HS-5 (cell line): ENCODE data around the gene LRRN4.
A peak's percentile ranks its signal among the peaks of the same experiment; 100 is the strongest.

Source experiments
- DNase-seq: peaks from one replicate; pipeline ENCODE4 v3.0.0-alpha.2; 2012; ENCODE audit warnings: low read depth

The LRRN4 gene

GRCh38 chr20:6030453-6031080 lies 23.3 kb downstream of the LRRN4 start:
- no peak for DNase-seq

GRCh38 chr20:6029538-6029937 lies 24.3 kb downstream of the LRRN4 start:
- DNase-seq: no peak

GRCh38 chr20:6028818-6029217 lies 25.0 kb downstream of the LRRN4 start:
- DNase-seq: no peak

- no peak for DNase-seq
These were observed 27.8 kb downstream of the LRRN4 start for GRCh38 chr20:6026051-6026450.

DNA sequence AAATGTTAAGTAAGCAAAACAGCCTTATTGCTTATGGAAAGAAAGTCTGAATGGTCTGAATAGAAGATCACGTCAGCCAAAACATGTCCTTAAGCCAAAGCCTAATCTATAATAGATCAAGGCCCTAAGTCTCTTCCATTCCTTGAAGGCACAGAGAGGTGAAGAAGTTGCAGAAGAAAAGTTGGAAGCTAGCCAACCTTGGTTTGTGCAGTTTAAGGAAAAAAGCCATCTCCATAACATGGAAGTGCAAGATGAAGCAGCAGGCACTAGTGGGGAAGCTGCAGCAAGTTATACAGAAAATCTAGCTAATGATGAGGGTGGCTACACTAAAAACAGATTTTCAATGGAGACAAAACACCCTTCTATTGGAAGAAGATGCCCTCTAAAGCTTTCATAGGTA lies 29.1 kb downstream of the LRRN4 start:
- no peak for DNase-seq

DNA sequence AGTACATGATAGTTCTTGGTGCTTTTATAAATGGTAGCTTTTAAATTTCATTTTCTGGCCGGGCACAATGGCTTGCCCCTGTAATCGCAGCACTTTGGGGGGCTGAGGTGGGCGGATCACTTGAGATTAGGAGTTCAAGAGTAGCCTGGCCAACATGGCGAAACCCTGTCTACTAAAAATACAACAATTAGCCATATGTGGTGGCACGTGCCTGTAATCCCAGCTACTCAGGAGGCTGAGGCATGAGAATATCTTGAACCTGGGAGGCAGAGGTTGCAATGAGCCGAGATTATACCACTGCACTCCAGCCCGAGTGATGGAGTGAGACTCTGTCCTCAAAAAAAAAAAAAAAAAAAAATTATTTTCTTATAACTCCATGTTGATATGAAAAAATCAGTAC lies 36.0 kb downstream of the LRRN4 start:
- DNase-seq: no peak

DNA sequence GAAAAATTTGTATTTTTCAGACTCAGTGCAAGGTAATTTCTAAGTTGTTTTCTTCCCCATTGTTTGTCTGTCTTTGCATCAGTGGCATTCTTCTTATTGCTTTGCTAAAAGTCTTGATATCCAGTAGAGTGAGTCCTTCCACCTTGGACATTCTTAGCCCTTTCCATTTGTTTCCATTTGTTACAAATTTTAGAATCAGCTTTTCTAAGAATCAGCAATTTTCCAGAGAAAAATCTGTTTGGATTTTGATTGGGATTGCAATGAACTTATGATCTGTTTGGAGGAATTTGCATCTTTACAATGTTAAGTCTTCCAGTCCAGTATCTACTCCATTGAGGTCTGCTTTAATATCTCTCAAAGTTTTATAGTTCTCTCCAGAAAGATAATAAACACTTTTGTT lies 36.4 kb downstream of the LRRN4 start:
- no peak for DNase-seq

- DNase-seq: no peak
These were observed 38.9 kb downstream of the LRRN4 start for GRCh38 chr20:6014957-6015356.

GRCh38 chr20:6014017-6014416 lies 39.8 kb downstream of the LRRN4 start:
- no peak for DNase-seq

DNA sequence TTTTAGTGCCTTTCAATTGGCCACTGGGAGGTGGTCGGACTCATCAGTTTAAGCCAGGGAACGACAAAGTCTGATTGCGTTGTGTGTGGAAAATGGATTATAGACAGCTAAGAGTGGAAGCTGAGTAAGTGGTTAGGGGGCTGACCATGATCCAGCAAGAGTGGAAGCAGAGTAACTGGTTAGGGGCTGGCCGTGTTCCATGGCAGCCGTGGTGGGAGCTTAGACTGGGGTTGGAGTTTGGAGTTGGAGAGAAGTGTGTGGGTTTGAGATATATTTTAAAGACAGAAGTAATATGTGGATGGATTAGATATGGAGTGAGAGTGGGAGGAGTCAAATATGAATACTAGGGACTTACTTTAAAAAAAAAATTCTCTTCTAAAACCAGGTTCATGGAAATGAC lies 41.7 kb downstream of the LRRN4 start:
- DNase-seq: no peak

DNA sequence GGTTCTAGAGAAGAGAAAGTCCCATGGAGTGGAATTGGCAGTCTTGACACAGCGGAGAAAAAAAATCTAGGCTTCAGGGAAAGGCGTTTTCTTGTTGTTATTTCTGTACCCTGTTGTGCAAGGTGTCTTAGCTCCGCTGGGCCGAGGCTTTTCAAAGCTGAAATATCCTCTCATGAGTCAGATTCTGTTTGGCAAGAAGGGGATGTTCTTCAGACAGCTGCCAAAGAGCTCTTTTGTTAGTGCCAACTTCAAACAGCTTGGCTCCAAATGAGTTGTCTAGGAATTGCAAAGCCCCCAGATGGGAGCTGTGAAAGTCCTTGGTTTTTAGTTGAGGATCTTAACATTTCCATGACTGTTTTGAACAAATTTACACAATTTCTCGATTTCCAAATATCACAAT lies 45.6 kb downstream of the LRRN4 start:
- peak; percentile 90 for DNase-seq

- DNase-seq: no peak
These were observed 46.2 kb downstream of the LRRN4 start for GRCh38 chr20:6007529-6008103.

- no peak for DNase-seq
These were observed 46.7 kb downstream of the LRRN4 start for GRCh38 chr20:6007094-6007528.

- DNase-seq: no peak
These were observed 47.3 kb downstream of the LRRN4 start for GRCh38 chr20:6006603-6006949.

DNA sequence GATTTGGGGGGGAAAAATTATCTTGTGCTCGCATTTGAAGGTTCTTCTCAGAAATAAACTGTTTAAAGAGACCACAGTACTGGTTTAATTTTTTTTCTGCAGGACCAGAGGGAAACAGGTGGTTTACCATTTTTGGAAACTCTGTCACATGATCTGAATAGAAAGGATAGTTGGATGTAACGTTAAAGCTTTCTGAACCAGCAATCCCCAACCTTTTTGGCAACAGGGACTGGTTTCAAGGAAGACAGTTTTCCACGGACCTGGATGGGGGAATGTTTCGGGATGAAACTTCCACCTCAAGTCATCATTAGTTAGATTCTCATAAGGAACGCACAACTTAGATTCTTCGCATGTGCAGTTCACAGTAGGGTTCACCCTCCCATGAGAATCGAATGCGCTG lies 53.0 kb downstream of the LRRN4 start:
- no peak for DNase-seq

DNA sequence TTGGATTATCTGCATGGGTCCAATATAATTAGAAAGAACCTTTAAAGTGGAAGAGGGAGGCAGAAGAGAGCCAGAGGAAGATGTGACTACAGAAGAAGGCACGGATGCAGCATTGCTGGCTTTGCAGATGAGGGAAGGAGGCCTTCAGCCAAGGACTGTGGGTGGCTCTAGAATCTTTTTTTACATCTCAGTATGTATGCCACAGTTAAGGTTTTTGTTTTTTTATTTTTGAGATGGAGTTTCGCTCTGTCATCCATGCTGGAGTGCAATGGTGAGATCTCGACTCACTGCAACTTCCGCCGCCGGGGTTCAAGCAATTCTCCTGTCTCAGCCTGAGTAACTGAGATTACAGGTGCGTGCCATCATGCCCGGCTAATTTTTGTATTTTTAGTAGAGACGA lies 54.1 kb downstream of the LRRN4 start:
- DNase-seq: no peak

GRCh38 chr20:5996765-5997164 lies 57.1 kb downstream of the LRRN4 start:
- DNase-seq: no peak

- DNase-seq: no peak
These were observed 62.0 kb downstream of the LRRN4 start for GRCh38 chr20:5991623-5992441.

DNA sequence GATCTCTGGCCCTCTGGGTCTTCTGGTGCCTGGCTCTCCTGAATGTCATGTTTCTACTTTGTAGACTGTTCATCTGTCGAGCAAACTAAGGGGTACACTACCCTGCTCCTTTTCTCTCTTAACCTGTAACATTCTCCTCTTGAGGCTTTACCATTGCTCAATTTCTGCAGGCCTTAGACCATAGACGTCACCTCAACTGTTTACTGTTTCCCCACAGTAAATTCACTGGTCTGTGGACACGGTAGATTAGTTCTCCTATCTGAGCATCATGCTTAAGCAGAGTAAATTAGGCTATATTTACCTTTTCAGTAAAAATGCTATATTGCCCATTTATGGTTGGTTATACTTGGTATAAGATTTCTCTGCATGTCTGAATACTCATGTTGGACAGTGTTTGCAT lies 62.9 kb downstream of the LRRN4 start:
- DNase-seq: no peak
